ENCODE data around the gene WFDC1.

The WFDC1 gene

DNA sequence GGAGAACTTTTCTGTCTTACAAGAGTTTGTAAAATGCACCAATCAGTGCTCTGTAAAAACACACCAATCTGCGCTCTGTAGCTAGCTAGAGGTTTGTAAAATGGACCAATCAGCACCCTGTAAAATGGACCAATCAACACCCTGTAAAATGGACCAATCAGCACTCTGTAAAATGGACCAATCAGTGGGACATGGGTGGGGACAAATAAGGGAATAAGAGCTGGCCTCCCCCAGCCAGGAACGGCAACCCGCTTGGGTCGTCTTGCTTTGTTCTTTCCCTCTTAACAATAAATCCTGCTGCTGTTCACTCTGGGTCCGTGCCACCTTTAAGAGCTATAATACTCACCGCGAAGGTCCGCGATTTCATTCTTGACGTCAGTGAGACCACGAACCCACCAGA lies 36.4 kb upstream of the WFDC1 start:
- Histone ChIP-seq H3K36me3 (ENCODE audit: control insufficient read depth, insufficient read depth, low read length) (no peaks in the 10 kb centered on the region), H3K27me3 (ENCODE audit: control insufficient read depth, insufficient read depth, low read length) (no peaks in the 10 kb centered on the region), H3K4me1 (no peaks in the 10 kb centered on the region), H3K9ac (no peak overlapping the region), H3K4me2 (ENCODE audit: low read length) (no peak overlapping the region), H3K79me2 (no peaks in the 10 kb centered on the region), H3K27ac (no peak overlapping the region), H3K4me3 (ENCODE audit: low read depth, low read length) (no peak overlapping the region), H2AFZ (no peak overlapping the region), H3K9me3 (ENCODE audit: control insufficient read depth, low read length) (no peaks in the 10 kb centered on the region)
- TF ChIP-seq, protein P1, sequence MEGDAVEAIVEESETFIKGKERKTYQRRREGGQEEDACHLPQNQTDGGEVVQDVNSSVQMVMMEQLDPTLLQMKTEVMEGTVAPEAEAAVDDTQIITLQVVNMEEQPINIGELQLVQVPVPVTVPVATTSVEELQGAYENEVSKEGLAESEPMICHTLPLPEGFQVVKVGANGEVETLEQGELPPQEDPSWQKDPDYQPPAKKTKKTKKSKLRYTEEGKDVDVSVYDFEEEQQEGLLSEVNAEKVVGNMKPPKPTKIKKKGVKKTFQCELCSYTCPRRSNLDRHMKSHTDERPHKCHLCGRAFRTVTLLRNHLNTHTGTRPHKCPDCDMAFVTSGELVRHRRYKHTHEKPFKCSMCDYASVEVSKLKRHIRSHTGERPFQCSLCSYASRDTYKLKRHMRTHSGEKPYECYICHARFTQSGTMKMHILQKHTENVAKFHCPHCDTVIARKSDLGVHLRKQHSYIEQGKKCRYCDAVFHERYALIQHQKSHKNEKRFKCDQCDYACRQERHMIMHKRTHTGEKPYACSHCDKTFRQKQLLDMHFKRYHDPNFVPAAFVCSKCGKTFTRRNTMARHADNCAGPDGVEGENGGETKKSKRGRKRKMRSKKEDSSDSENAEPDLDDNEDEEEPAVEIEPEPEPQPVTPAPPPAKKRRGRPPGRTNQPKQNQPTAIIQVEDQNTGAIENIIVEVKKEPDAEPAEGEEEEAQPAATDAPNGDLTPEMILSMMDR (IDR thresholded peaks at IDR 0.05) = no peak

DNA sequence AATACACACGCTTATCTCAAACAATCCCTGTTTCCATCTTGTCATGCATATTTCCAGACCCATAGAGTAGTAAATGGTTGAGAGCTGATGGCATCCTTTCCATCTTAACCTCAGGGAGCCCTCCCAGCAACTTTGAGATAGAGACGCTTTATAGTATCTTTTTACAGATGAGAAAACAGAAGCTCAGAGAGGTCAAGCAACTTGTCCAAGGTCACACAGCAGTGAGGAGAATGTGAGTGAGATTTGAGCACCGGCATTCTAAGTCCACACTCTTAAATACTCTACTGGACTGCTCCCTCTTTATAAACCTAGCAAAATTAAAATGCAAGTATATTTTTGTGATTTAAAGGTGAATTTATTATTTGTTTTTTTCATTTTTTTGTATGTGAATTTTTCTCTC lies 35.0 kb upstream of the WFDC1 start:
- H3K4me3 ChIP-seq (ENCODE audit: low read depth, low read length) = no peak overlapping the region
- H3K79me2 ChIP-seq = no peaks in the 10 kb centered on the region
- H3K27me3 ChIP-seq (ENCODE audit: control insufficient read depth, insufficient read depth, low read length) = no peaks in the 10 kb centered on the region
- H3K27ac ChIP-seq = no peak overlapping the region
- no peak overlapping the region for H2AFZ ChIP-seq
- H3K4me2 ChIP-seq (ENCODE audit: low read length) = no peak overlapping the region
- no peaks in the 10 kb centered on the region for H3K4me1 ChIP-seq
- no peaks in the 10 kb centered on the region for H3K9me3 ChIP-seq (ENCODE audit: control insufficient read depth, low read length)
- TF ChIP-seq, protein P1 (IDR thresholded peaks at IDR 0.05) = no peak
- H3K36me3 ChIP-seq (ENCODE audit: control insufficient read depth, insufficient read depth, low read length) = no peaks in the 10 kb centered on the region
- H3K9ac ChIP-seq = no peak overlapping the region

DNA sequence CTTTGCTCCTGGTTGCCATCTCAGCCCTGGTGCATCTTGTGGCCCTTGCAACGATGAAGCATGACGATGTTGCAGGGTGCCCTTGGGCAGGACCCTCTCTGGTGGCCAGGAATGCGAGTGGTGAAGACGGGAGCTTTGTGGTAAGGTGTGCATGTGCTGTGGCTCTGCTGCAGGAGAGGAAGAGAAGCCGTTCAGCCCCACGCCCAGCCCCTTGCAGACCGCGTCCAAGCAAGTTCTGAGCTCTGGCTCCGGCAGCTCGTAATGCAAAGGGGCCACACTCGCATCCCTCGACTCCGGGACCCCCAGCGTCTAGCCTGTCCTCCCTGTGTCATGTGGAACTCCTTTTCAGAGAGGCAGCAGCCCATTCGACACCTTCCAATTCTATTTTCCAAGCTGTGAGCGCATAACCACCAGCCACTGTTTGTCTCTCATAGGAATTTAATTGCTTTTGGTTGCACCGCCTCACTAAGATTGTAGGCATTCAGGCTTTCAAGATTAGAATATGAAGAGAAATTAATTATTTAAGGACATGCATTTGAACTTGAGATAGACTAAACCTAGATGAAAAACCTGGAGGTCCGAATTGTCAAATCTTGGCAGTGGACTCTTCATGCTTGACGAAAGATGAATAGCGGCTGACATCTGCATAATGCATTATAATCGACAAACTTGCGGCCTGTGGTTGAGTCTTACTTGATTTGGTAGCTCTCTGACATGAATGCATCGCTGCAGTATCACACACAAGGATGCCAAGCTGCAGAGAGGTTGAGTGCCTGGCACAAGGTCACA lies 33.7 kb upstream of the WFDC1 start:
- H3K36me3 ChIP-seq (ENCODE audit: control insufficient read depth, insufficient read depth, low read length) = no peaks in the 10 kb centered on the region
- H3K9me3 ChIP-seq (ENCODE audit: control insufficient read depth, low read length) = no peaks in the 10 kb centered on the region
- TF ChIP-seq, protein P1 (IDR thresholded peaks at IDR 0.05) = no peak
- no peak overlapping the region for H3K4me2 ChIP-seq (ENCODE audit: low read length)
- no peaks in the 10 kb centered on the region for H3K27me3 ChIP-seq (ENCODE audit: control insufficient read depth, insufficient read depth, low read length)
- H3K4me3 ChIP-seq (ENCODE audit: low read depth, low read length) = no peak overlapping the region
- H3K4me1 ChIP-seq = no peaks in the 10 kb centered on the region
- H3K27ac ChIP-seq = no peak overlapping the region
- H2AFZ ChIP-seq = no peak overlapping the region
- no peak overlapping the region for H3K9ac ChIP-seq
- H3K79me2 ChIP-seq = no peaks in the 10 kb centered on the region

DNA sequence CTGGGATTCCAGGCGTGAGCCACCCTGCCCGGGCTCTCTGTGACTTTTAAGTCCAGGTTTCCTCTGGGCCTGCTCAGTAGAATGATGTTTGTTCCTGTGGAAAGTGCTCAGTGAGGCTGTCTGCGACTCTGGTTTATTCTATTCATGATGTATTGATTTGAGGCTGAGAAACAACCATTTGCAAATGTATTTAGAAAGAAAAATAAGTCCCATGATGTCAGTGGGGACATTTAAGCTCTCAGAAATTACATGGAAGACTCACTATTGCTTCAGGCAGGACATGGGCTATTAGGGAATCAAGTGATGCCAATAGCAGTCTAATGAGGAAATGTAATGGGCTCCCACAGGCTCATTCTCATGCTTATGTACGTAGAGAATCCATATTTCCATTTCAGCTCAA lies 32.6 kb upstream of the WFDC1 start:
- H3K79me2 ChIP-seq = no peaks in the 10 kb centered on the region
- no peaks in the 10 kb centered on the region for H3K27me3 ChIP-seq (ENCODE audit: control insufficient read depth, insufficient read depth, low read length)

More for the DNA sequence above, 32.6 kb upstream of the WFDC1 start:
- no peak overlapping the region for H2AFZ ChIP-seq
- no peak overlapping the region for H3K4me2 ChIP-seq (ENCODE audit: low read length)
- H3K36me3 ChIP-seq (ENCODE audit: control insufficient read depth, insufficient read depth, low read length) = no peaks in the 10 kb centered on the region
- TF ChIP-seq, protein P1 (IDR thresholded peaks at IDR 0.05) = no peak
- no peak overlapping the region for H3K4me3 ChIP-seq (ENCODE audit: low read depth, low read length)
- no peaks in the 10 kb centered on the region for H3K4me1 ChIP-seq
- H3K9ac ChIP-seq = no peak overlapping the region
- no peak overlapping the region for H3K27ac ChIP-seq
- H3K9me3 ChIP-seq (ENCODE audit: control insufficient read depth, low read length) = no peaks in the 10 kb centered on the region

Data from parathyroid adenoma (tissue), 2 donors.